Measurements from ENCODE around the gene PTGS1. TPM values are rescaled to one million over a fixed set of nuclear protein-coding genes. Genes with fewer than 3 reads are reported as not detected.

PTGS1 gene
- total and polyA plus RNA-seq, 4 donors, result 2.9 to 12.8 (median 5.0) TPM

GRCh38 chr9:122378236-122378635 lies 7.4 kb downstream of the PTGS1 start:
- WGBS, 2 donors, result 85 to 89% methylated on average over 8 of the region's 8 CpGs
- Histone ChIP-seq H3K9me3 (ENCODE audit: control insufficient read depth in 4 of 4, insufficient read depth in 3 of 4, low read length in 3 of 4) (peaks cover 0 to 3% (median 1%) of the 10 kb centered on the region in 4 donors), H3K27me3 (ENCODE audit: control insufficient read depth in 3 of 3, insufficient read depth in 3 of 3, low read length in 2 of 3) (no peaks in the 10 kb centered on the region), H3K4me1 (ENCODE audit: control insufficient read depth in 5 of 5, insufficient read depth in 5 of 5, low read length in 5 of 5) (peaks cover 0 to 31% (median 14%) of the 10 kb centered on the region in 5 donors), H3K4me3 (no peak overlapping the region), H3K27ac (ENCODE audit: low read depth in 1 of 2, low read length in 1 of 2) (no peak overlapping the region), H3K9ac (ENCODE audit: insufficient read depth in 1 of 2, low read length in 2 of 2) (no peak overlapping the region), H3K36me3 (ENCODE audit: control insufficient read depth in 4 of 4, insufficient read depth in 4 of 4, low read length in 4 of 4) (peaks cover 0 to 2% (median 0%) of the 10 kb centered on the region in 4 donors)
- ATAC-seq (ENCODE audit: insufficient read depth, low FRiP score), result no peak
- no peak for DNase-seq
- TF ChIP-seq CTCF (IDR thresholded peaks at IDR 0.05; ENCODE audit: control extremely low read depth, extremely low read depth), result no peak

- WGBS, 2 donors, result 79 to 87% methylated on average over 1 of the region's 1 CpG
- peaks cover 0 to 2% (median 0%) of the 10 kb centered on the region in 4 donors for H3K36me3 ChIP-seq (ENCODE audit: control insufficient read depth in 4 of 4, insufficient read depth in 4 of 4, low read length in 4 of 4)
- no peak for TF ChIP-seq CTCF (IDR thresholded peaks at IDR 0.05; ENCODE audit: control extremely low read depth, extremely low read depth)
- no peaks in the 10 kb centered on the region for H3K27me3 ChIP-seq (ENCODE audit: control insufficient read depth in 3 of 3, insufficient read depth in 3 of 3, low read length in 2 of 3)
- no peak overlapping the region for H3K4me3 ChIP-seq
- peaks cover 0 to 31% (median 14%) of the 10 kb centered on the region in 5 donors for H3K4me1 ChIP-seq (ENCODE audit: control insufficient read depth in 5 of 5, insufficient read depth in 5 of 5, low read length in 5 of 5)
- no peak overlapping the region for H3K9ac ChIP-seq (ENCODE audit: insufficient read depth in 1 of 2, low read length in 2 of 2)
- H3K9me3 ChIP-seq (ENCODE audit: control insufficient read depth in 4 of 4, insufficient read depth in 3 of 4, low read length in 3 of 4), result peaks cover 0 to 3% (median 1%) of the 10 kb centered on the region in 4 donors
- ATAC-seq (ENCODE audit: insufficient read depth, low FRiP score) (no peak), DNase-seq (no peak)
- H3K27ac ChIP-seq (ENCODE audit: low read depth in 1 of 2, low read length in 1 of 2), result no peak overlapping the region
Measured at GRCh38 chr9:122379340-122379739, 8.5 kb downstream of the PTGS1 start.

- Histone ChIP-seq H3K9ac (ENCODE audit: insufficient read depth in 1 of 2, low read length in 2 of 2) (no peak overlapping the region), H3K36me3 (ENCODE audit: control insufficient read depth in 4 of 4, insufficient read depth in 4 of 4, low read length in 4 of 4) (peaks cover 0 to 2% (median 0%) of the 10 kb centered on the region in 4 donors), H3K27me3 (ENCODE audit: control insufficient read depth in 3 of 3, insufficient read depth in 3 of 3, low read length in 2 of 3) (no peaks in the 10 kb centered on the region), H3K9me3 (ENCODE audit: control insufficient read depth in 4 of 4, insufficient read depth in 3 of 4, low read length in 3 of 4) (peaks cover 0 to 3% (median 1%) of the 10 kb centered on the region in 4 donors), H3K27ac (ENCODE audit: low read depth in 1 of 2, low read length in 1 of 2) (no peak overlapping the region), H3K4me3 (no peak overlapping the region), H3K4me1 (ENCODE audit: control insufficient read depth in 5 of 5, insufficient read depth in 5 of 5, low read length in 5 of 5) (peaks cover 0 to 25% (median 8%) of the 10 kb centered on the region in 5 donors)
- WGBS, 2 donors, result 96 to 98% methylated on average over 4 of the region's 4 CpGs
- DNase-seq (no peak), ATAC-seq (ENCODE audit: insufficient read depth, low FRiP score) (no peak)
- TF ChIP-seq CTCF (IDR thresholded peaks at IDR 0.05; ENCODE audit: control extremely low read depth, extremely low read depth), result no peak
Measured at GRCh38 chr9:122380293-122380692, 9.5 kb downstream of the PTGS1 start.
